ENCODE results near the gene SRGAP2C. TPM values are rescaled to one million over a fixed set of nuclear protein-coding genes. Genes with fewer than 3 reads are reported as not detected.
"Not testable (repeated sequence)": the region's sequence is repeated elsewhere in the genome, so short reads cannot be mapped to it uniquely, and the experiment has no call there.

Gene SRGAP2C
- polyA plus RNA-seq, 2 of the 4 experiments (the other 2 are of a cell fraction): 5.8 to 8.3 TPM

- H3K4me3 ChIP-seq; DNase-seq (ENCODE audit: low read depth in 1 of 2, low spot score in 1 of 2); ATAC-seq; POLR2A ChIA-PET; H3K9me3 ChIP-seq; H3K27ac ChIP-seq; FAIRE-seq; CTCF ChIA-PET; H3K4me1 ChIP-seq; H3K4me2 ChIP-seq: not testable (repeated sequence)
- no CpG with 5 or more reads among the region's 6 CpGs for WGBS (ENCODE audit: missing lambda C conversion rate)
Observed at GRCh38 chr1:121234090-121234759, 49.5 kb downstream of the SRGAP2C start.

- H3K4me2 ChIP-seq; ATAC-seq; H3K4me3 ChIP-seq; DNase-seq (ENCODE audit: low read depth in 1 of 2, low spot score in 1 of 2); FAIRE-seq; H3K9me3 ChIP-seq; CTCF ChIA-PET; H3K4me1 ChIP-seq; POLR2A ChIA-PET; H3K27ac ChIP-seq: not testable (repeated sequence)
- 92% methylated on average over 1 of the region's 1 CpG for WGBS (ENCODE audit: missing lambda C conversion rate)
Observed at GRCh38 chr1:121238384-121238783, 53.6 kb downstream of the SRGAP2C start.

GRCh38 chr1:121243913-121244312, 59.1 kb downstream of the SRGAP2C start:
- POLR2A ChIA-PET; CTCF ChIA-PET; H3K4me1 ChIP-seq; H3K4me3 ChIP-seq; H3K27ac ChIP-seq; FAIRE-seq; DNase-seq (ENCODE audit: low read depth in 1 of 2, low spot score in 1 of 2); ATAC-seq; H3K9me3 ChIP-seq; H3K4me2 ChIP-seq: not testable (repeated sequence)
- no CpG with 5 or more reads among the region's 1 CpG for WGBS (ENCODE audit: missing lambda C conversion rate)

- POLR2A ChIA-PET; CTCF ChIA-PET; FAIRE-seq; ATAC-seq; H3K4me3 ChIP-seq; H3K9me3 ChIP-seq; DNase-seq (ENCODE audit: low read depth in 1 of 2, low spot score in 1 of 2); H3K4me2 ChIP-seq; H3K4me1 ChIP-seq; H3K27ac ChIP-seq: not testable (repeated sequence)
- no CpG with 5 or more reads among the region's 2 CpGs for WGBS (ENCODE audit: missing lambda C conversion rate)
Observed at GRCh38 chr1:121246399-121246798, 61.6 kb downstream of the SRGAP2C start.

GRCh38 chr1:121252656-121253055, 67.9 kb downstream of the SRGAP2C start:
- FAIRE-seq; H3K27ac ChIP-seq; CTCF ChIA-PET; H3K4me2 ChIP-seq; POLR2A ChIA-PET; DNase-seq (ENCODE audit: low read depth in 1 of 2, low spot score in 1 of 2); H3K4me1 ChIP-seq; ATAC-seq; H3K9me3 ChIP-seq; H3K4me3 ChIP-seq: not testable (repeated sequence)
- WGBS (ENCODE audit: missing lambda C conversion rate): no CpG with 5 or more reads among the region's 4 CpGs

GRCh38 chr1:121254618-121255017, 69.8 kb downstream of the SRGAP2C start:
- H3K9me3 ChIP-seq; FAIRE-seq; ATAC-seq; H3K4me3 ChIP-seq; POLR2A ChIA-PET; DNase-seq (ENCODE audit: low read depth in 1 of 2, low spot score in 1 of 2); H3K4me2 ChIP-seq; H3K27ac ChIP-seq; CTCF ChIA-PET; H3K4me1 ChIP-seq: not testable (repeated sequence)

- DNase-seq (ENCODE audit: low read depth in 1 of 2, low spot score in 1 of 2); H3K4me1 ChIP-seq; H3K9me3 ChIP-seq; H3K4me2 ChIP-seq; H3K4me3 ChIP-seq; H3K27ac ChIP-seq; FAIRE-seq; ATAC-seq; POLR2A ChIA-PET; CTCF ChIA-PET: not testable (repeated sequence)
- WGBS (ENCODE audit: missing lambda C conversion rate): no CpG with 5 or more reads among the region's 2 CpGs
Observed at GRCh38 chr1:121257632-121258031, 72.9 kb downstream of the SRGAP2C start.

- ATAC-seq; FAIRE-seq; DNase-seq (ENCODE audit: low read depth in 1 of 2, low spot score in 1 of 2); H3K4me1 ChIP-seq; POLR2A ChIA-PET; H3K4me3 ChIP-seq; H3K9me3 ChIP-seq; H3K4me2 ChIP-seq; CTCF ChIA-PET; H3K27ac ChIP-seq: not testable (repeated sequence)
- 100% methylated on average over 2 of the region's 2 CpGs for WGBS (ENCODE audit: missing lambda C conversion rate)
Observed at GRCh38 chr1:121258134-121258533, 73.4 kb downstream of the SRGAP2C start.

- H3K27ac ChIP-seq; POLR2A ChIA-PET; ATAC-seq; DNase-seq (ENCODE audit: low read depth in 1 of 2, low spot score in 1 of 2); H3K9me3 ChIP-seq; H3K4me2 ChIP-seq; H3K4me3 ChIP-seq; FAIRE-seq; CTCF ChIA-PET; H3K4me1 ChIP-seq: not testable (repeated sequence)
- WGBS (ENCODE audit: missing lambda C conversion rate): 78% methylated on average over 2 of the region's 2 CpGs
Observed at GRCh38 chr1:121260205-121260604, 75.4 kb downstream of the SRGAP2C start.

GRCh38 chr1:121262163-121262562, 77.4 kb downstream of the SRGAP2C start:
- ATAC-seq: peak in 1 of 2 experiments; percentile 45; a peak in 2 of 6 replicates
- H3K4me1 ChIP-seq; H3K4me2 ChIP-seq; H3K9me3 ChIP-seq; FAIRE-seq; H3K27ac ChIP-seq; POLR2A ChIA-PET; CTCF ChIA-PET; DNase-seq (ENCODE audit: low read depth in 1 of 2, low spot score in 1 of 2); H3K4me3 ChIP-seq: not testable (repeated sequence)
- WGBS (ENCODE audit: missing lambda C conversion rate): 90% methylated on average over 1 of the region's 2 CpGs

GRCh38 chr1:121263789-121264244, 79.0 kb downstream of the SRGAP2C start:
- H3K4me3 ChIP-seq; DNase-seq (ENCODE audit: low read depth in 1 of 2, low spot score in 1 of 2); POLR2A ChIA-PET; CTCF ChIA-PET; FAIRE-seq; H3K4me2 ChIP-seq; H3K27ac ChIP-seq; H3K9me3 ChIP-seq; H3K4me1 ChIP-seq: not testable (repeated sequence)
- peak; percentile 79 to 80; a peak in 5 of 6 replicates for ATAC-seq
- WGBS (ENCODE audit: missing lambda C conversion rate): no CpG with 5 or more reads among the region's 1 CpG

GRCh38 chr1:121267072-121267471, 82.3 kb downstream of the SRGAP2C start:
- CTCF ChIA-PET; ATAC-seq; H3K4me1 ChIP-seq; H3K27ac ChIP-seq; POLR2A ChIA-PET; H3K4me2 ChIP-seq; FAIRE-seq; DNase-seq (ENCODE audit: low read depth in 1 of 2, low spot score in 1 of 2); H3K4me3 ChIP-seq; H3K9me3 ChIP-seq: not testable (repeated sequence)
- 100% methylated on average over 1 of the region's 4 CpGs for WGBS (ENCODE audit: missing lambda C conversion rate)
